Osteocyte (in vitro differentiated cells): ENCODE measurements around the gene ATP5MC2. TPM values are rescaled to one million over a fixed set of nuclear protein-coding genes. Genes with fewer than 3 reads are reported as not detected.
"Not testable (repeated sequence)": the region's sequence is repeated elsewhere in the genome, so short reads cannot be mapped to it uniquely, and the experiment has no call there.

Source experiments
- DNase-seq: peaks from one replicate; pipeline ENCODE4 v3.0.0; 2021; ENCODE audit warnings: mixed read lengths; ENCODE audit not compliant: unreplicated experiment; ENCODE audit errors: extremely low spot score
- H3K27ac Mint-ChIP-seq: one replicate; pipeline ENCODE4 v1.8.0; 2021; ENCODE audit warnings: mild to moderate bottlenecking, mixed read lengths; ENCODE audit not compliant: unreplicated experiment
- H3K27me3 Mint-ChIP-seq: one replicate; pipeline ENCODE4 v1.8.0; 2021; ENCODE audit warnings: mixed read lengths; ENCODE audit not compliant: unreplicated experiment
- H3K36me3 Mint-ChIP-seq: one replicate; pipeline ENCODE4 v1.8.0; 2021; ENCODE audit warnings: mixed read lengths; ENCODE audit not compliant: unreplicated experiment
- H3K4me1 Mint-ChIP-seq: one replicate; pipeline ENCODE4 v1.8.0; 2021; ENCODE audit warnings: mixed read lengths; ENCODE audit not compliant: unreplicated experiment
- H3K4me3 Mint-ChIP-seq: one replicate; pipeline ENCODE4 v1.8.0; 2021; ENCODE audit warnings: mild to moderate bottlenecking, moderate library complexity, mixed read lengths; ENCODE audit not compliant: unreplicated experiment
- H3K9me3 Mint-ChIP-seq: one replicate; pipeline ENCODE4 v1.8.0; 2021; ENCODE audit warnings: mixed read lengths; ENCODE audit not compliant: unreplicated experiment
- long read RNA-seq: library from polyadenylated mRNA; unstranded; transcript quantifications from one replicate; pipeline ENCODE4 v2.0.0, GENCODE V29; 2021
- total RNA-seq: library from RNA; stranded (reverse); gene quantifications from 2 replicates; pipeline ENCODE4 v1.2.1, GENCODE V29; 2021
- TF ChIP-seq, protein P1 (sequence below): fragments of 200-600 bp; sonication (generic); IDR thresholded peaks from 2 replicates; pipeline ENCODE4 v1.5.0; 2021; ENCODE audit warnings: antibody characterized with exemption, mild to moderate bottlenecking, moderate library complexity

The ATP5MC2 gene
- total RNA-seq = 294 TPM in 2 replicates
- long read RNA-seq, transcript ATP5MC2-202 (5 exons, 878 nt) = major isoform, 55 of 75 reads
- long read RNA-seq, transcript ATP5MC2-203 (4 exons, 1,976 nt) = minor isoform, 12 of 75 reads
- long read RNA-seq, partial matches to known transcripts = 0 of 75 reads
- long read RNA-seq, other reads (novel, unspliced or antisense) = 7 of 75 reads

- Mint-ChIP-seq H3K4me1 (peaks cover 13% of the 10 kb centered on the region), H3K36me3 (peaks cover 14% of the 10 kb centered on the region), H3K27ac (peak within 1 kb of the TSS; percentile 92), H3K9me3 (no peaks in the 10 kb centered on the region), H3K27me3 (peaks cover 21% of the 10 kb centered on the region), H3K4me3 (peak within 1 kb of the TSS; percentile 98)
- peak; percentile 99 for DNase-seq
- TF ChIP-seq, protein P1, sequence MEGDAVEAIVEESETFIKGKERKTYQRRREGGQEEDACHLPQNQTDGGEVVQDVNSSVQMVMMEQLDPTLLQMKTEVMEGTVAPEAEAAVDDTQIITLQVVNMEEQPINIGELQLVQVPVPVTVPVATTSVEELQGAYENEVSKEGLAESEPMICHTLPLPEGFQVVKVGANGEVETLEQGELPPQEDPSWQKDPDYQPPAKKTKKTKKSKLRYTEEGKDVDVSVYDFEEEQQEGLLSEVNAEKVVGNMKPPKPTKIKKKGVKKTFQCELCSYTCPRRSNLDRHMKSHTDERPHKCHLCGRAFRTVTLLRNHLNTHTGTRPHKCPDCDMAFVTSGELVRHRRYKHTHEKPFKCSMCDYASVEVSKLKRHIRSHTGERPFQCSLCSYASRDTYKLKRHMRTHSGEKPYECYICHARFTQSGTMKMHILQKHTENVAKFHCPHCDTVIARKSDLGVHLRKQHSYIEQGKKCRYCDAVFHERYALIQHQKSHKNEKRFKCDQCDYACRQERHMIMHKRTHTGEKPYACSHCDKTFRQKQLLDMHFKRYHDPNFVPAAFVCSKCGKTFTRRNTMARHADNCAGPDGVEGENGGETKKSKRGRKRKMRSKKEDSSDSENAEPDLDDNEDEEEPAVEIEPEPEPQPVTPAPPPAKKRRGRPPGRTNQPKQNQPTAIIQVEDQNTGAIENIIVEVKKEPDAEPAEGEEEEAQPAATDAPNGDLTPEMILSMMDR = peak; percentile 99
Observed at GRCh38 chr12:53675701-53676607, at the start of gene ATP5MC2. TSS of gene ATP5MC2 (minus strand) at chr12:53676083. CDS start at chr12:53672614, 3,469 bp downstream.

DNA sequence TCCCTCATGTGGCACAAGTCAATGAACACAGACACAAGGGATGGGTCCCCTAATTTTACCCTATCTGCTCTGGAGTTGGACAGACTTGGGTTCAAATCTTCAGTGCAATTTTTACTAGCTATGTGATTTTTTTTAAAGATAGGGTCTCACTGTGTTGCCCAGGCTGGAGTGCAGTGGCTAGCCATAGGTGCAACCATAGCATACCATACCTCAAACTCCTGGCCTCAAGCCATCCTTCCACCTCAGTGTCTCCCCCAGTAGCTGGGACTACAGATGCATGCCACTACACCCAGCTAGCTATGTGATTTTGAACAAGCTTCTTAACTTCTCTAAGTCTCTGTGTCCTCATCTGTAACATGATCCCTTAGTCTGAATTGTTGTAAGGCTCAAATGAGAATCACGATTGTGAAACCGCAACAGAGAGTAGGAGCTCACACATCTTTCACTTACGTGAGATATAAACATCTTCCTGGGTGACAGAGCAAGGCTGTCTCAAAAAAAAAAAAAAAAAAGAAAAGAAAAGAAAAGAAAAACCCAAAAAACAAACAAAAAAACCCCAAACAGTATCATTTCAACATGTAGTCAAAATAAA lies 46.7 kb upstream of the ATP5MC2 start:
- Mint-ChIP-seq H3K27ac (no peak overlapping the region), H3K4me1 (peaks cover 15% of the 10 kb centered on the region), H3K9me3 (no peaks in the 10 kb centered on the region), H3K4me3 (no peak overlapping the region), H3K36me3 (peaks cover 49% of the 10 kb centered on the region), H3K27me3 (no peaks in the 10 kb centered on the region)
- TF ChIP-seq, protein P1 = no peak
- DNase-seq = no peak

- Mint-ChIP-seq H3K9me3 (no peaks in the 10 kb centered on the region), H3K36me3 (peaks cover 64% of the 10 kb centered on the region), H3K27me3 (no peaks in the 10 kb centered on the region), H3K4me1 (peaks cover 4% of the 10 kb centered on the region), H3K27ac (no peak overlapping the region), H3K4me3 (no peak overlapping the region)
- no peak for DNase-seq
- TF ChIP-seq, protein P1 = no peak
Observed at GRCh38 chr12:53720946-53721345, 45.1 kb upstream of the ATP5MC2 start.

GRCh38 chr12:53719649-53720048 lies 43.8 kb upstream of the ATP5MC2 start:
- TF ChIP-seq, protein P1 = no peak
- no peak overlapping the region for H3K27ac Mint-ChIP-seq
- DNase-seq = no peak
- H3K4me3 Mint-ChIP-seq = no peak overlapping the region
- H3K9me3 Mint-ChIP-seq = no peaks in the 10 kb centered on the region
- no peaks in the 10 kb centered on the region for H3K27me3 Mint-ChIP-seq
- peaks cover 67% of the 10 kb centered on the region for H3K36me3 Mint-ChIP-seq
- H3K4me1 Mint-ChIP-seq = no peaks in the 10 kb centered on the region

- H3K4me1 Mint-ChIP-seq, H3K27ac Mint-ChIP-seq, DNase-seq, H3K9me3 Mint-ChIP-seq, H3K27me3 Mint-ChIP-seq, H3K4me3 Mint-ChIP-seq: not testable (repeated sequence)
- peaks cover 70% of the 10 kb centered on the region for H3K36me3 Mint-ChIP-seq
Observed at GRCh38 chr12:53718567-53718966, 42.7 kb upstream of the ATP5MC2 start.
